ENCODE data around the gene DEAF1.

DNA sequence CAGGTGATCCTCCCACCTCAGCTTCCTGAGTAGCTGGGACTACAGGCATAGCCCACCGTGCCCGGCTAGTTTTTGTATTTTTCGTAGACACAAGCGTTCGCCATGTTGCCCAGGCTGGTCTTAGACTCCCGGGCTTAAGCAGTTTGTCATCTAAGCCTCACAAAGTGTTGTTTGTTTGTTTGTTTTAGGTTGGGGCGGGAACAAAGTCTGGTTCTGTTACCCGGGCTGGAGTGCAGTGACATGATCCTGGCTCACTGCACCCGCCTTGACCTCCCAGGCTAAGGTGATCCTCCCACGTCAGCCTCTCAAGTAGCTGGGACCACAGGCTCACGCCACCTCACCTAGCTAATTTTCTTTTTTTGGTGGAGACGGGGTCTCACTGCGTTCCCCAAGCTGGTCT lies 91.9 kb downstream of the DEAF1 start:
- TF ChIP-seq, protein P1, sequence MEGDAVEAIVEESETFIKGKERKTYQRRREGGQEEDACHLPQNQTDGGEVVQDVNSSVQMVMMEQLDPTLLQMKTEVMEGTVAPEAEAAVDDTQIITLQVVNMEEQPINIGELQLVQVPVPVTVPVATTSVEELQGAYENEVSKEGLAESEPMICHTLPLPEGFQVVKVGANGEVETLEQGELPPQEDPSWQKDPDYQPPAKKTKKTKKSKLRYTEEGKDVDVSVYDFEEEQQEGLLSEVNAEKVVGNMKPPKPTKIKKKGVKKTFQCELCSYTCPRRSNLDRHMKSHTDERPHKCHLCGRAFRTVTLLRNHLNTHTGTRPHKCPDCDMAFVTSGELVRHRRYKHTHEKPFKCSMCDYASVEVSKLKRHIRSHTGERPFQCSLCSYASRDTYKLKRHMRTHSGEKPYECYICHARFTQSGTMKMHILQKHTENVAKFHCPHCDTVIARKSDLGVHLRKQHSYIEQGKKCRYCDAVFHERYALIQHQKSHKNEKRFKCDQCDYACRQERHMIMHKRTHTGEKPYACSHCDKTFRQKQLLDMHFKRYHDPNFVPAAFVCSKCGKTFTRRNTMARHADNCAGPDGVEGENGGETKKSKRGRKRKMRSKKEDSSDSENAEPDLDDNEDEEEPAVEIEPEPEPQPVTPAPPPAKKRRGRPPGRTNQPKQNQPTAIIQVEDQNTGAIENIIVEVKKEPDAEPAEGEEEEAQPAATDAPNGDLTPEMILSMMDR (IDR thresholded peaks at IDR 0.05): no peak
- TF ChIP-seq EP300 (IDR thresholded peaks at IDR 0.05) (no peak), POLR2A (IDR thresholded peaks at IDR 0.05) (no peak)
